Rectal smooth muscle tissue (tissue), 1 donor: ENCODE measurements around the gene GIT1.

Experiments
- H3K27ac ChIP-seq: one replicate; pipeline ENCODE4 v1.7.0; 2013; ENCODE audit warnings: low read depth, low read length, inconsistent platforms
- H3K27me3 ChIP-seq: one replicate; pipeline ENCODE4 v1.7.0; 2013; ENCODE audit warnings: low read length; ENCODE audit not compliant: control insufficient read depth, insufficient read depth
- H3K36me3 ChIP-seq: one replicate; pipeline ENCODE4 v1.7.0; 2013; ENCODE audit warnings: low read length; ENCODE audit not compliant: control insufficient read depth, insufficient read depth
- H3K4me1 ChIP-seq: one replicate; pipeline ENCODE4 v1.7.0; 2013; ENCODE audit warnings: low read length; ENCODE audit not compliant: control insufficient read depth, insufficient read depth
- H3K4me3 ChIP-seq: one replicate; pipeline ENCODE4 v1.7.0; 2013; ENCODE audit warnings: low read length
- H3K9ac ChIP-seq: one replicate; pipeline ENCODE4 v1.7.0; 2013; ENCODE audit warnings: low read length

GIT1 gene

GRCh38 chr17:29613856-29614255 is 24.4 kb upstream of the GIT1 start:
- Histone ChIP-seq H3K27ac (no peak overlapping the region), H3K4me1 (peaks cover 23% of the 10 kb centered on the region), H3K9ac (no peak overlapping the region), H3K27me3 (no peaks in the 10 kb centered on the region), H3K36me3 (no peaks in the 10 kb centered on the region), H3K4me3 (peak overlapping the region; percentile 34)

GRCh38 chr17:29613352-29613837 is 23.9 kb upstream of the GIT1 start:
- no peak overlapping the region for H3K9ac ChIP-seq
- peaks cover 23% of the 10 kb centered on the region for H3K4me1 ChIP-seq
- no peaks in the 10 kb centered on the region for H3K27me3 ChIP-seq
- no peaks in the 10 kb centered on the region for H3K36me3 ChIP-seq
- H3K4me3 ChIP-seq = peak overlapping the region; percentile 34
- H3K27ac ChIP-seq = no peak overlapping the region

DNA sequence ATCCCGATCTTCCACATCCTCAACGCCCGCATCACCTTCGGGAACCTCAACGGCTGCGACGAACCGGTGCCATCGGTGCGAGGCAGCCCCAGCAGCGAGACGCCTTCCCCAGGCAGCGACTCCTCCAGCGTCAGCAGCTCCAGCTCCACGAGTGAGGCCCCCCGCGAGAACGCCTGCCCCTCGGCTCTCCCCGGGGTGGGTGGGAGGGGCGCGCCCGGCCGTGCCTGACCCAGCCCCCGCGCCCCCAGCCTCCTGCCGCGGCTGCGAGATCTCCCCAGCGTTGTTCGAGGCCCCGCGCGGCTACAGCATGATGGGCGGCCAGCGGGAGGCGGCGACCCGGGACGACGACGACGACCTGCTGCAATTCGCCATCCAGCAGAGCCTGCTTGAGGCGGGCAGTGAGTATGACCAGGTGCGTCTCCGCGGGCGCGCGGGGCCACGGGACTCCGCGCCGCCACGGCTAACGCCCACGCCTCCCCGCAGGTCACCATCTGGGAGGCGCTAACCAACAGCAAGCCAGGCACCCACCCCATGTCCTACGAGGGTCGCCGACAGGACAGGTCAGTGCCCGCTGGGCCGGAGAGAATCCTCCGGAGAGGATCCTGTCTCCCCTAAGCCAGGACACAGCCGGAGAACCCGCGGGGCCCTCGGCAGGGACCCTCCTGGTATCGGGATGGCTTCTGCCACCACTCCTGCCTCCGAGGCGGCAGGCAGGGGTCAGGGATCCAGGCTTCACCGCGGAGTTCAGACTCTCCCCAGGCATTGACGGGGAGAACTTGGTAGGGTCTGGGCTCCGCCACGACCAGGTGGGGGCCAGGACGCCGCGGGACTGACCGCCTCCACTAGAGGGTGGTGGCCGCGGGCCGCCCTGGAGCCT is 23.2 kb upstream of the GIT1 start:
- Histone ChIP-seq H3K9ac (no peak overlapping the region), H3K4me3 (no peak overlapping the region), H3K27ac (no peak overlapping the region), H3K27me3 (no peaks in the 10 kb centered on the region), H3K4me1 (peaks cover 21% of the 10 kb centered on the region), H3K36me3 (no peaks in the 10 kb centered on the region)

DNA sequence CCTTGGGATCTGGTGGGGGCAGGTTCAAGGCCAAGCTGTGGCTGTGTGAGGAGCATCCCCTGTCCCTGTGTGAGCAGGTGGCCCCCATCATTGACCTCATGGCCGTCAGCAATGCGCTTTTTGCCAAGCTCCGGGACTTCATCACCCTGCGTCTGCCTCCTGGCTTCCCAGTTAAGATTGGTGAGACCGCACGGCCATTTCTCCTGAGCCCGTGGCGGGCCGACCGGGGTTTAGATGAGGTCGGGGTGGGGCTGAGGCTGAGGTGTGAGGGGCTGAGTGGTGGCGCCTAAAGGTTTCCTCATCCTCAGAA is 22.6 kb upstream of the GIT1 start:
- H3K36me3 ChIP-seq = no peaks in the 10 kb centered on the region
- no peak overlapping the region for H3K9ac ChIP-seq
- no peak overlapping the region for H3K27ac ChIP-seq
- no peaks in the 10 kb centered on the region for H3K27me3 ChIP-seq
- H3K4me1 ChIP-seq = peaks cover 16% of the 10 kb centered on the region
- no peak overlapping the region for H3K4me3 ChIP-seq

- Histone ChIP-seq H3K4me3 (no peak overlapping the region), H3K27ac (no peak overlapping the region)
Observed at GRCh38 chr17:29611351-29612093, 22.1 kb upstream of the GIT1 start.

GRCh38 chr17:29610395-29610794 is 20.9 kb upstream of the GIT1 start:
- H3K9ac ChIP-seq = no peak overlapping the region
- H3K36me3 ChIP-seq = no peaks in the 10 kb centered on the region
- no peaks in the 10 kb centered on the region for H3K27me3 ChIP-seq
- peaks cover 5% of the 10 kb centered on the region for H3K4me1 ChIP-seq
- H3K27ac ChIP-seq = no peak overlapping the region
- H3K4me3 ChIP-seq = no peak overlapping the region

More at GRCh38 chr17:29611351-29612093, 22.1 kb upstream of the GIT1 start:
- Histone ChIP-seq H3K36me3 (no peaks in the 10 kb centered on the region), H3K4me1 (peaks cover 12% of the 10 kb centered on the region), H3K27me3 (no peaks in the 10 kb centered on the region), H3K9ac (no peak overlapping the region)

GRCh38 chr17:29608986-29609385 is 19.5 kb upstream of the GIT1 start:
- Histone ChIP-seq H3K36me3 (no peaks in the 10 kb centered on the region), H3K9ac (no peak overlapping the region), H3K4me3 (no peak overlapping the region), H3K27ac (no peak overlapping the region), H3K27me3 (no peaks in the 10 kb centered on the region), H3K4me1 (peaks cover 2% of the 10 kb centered on the region)

- Histone ChIP-seq H3K4me1 (no peaks in the 10 kb centered on the region), H3K27ac (no peak overlapping the region), H3K36me3 (no peaks in the 10 kb centered on the region), H3K4me3 (no peak overlapping the region), H3K9ac (no peak overlapping the region), H3K27me3 (no peaks in the 10 kb centered on the region)
Observed at GRCh38 chr17:29607557-29608195, 18.2 kb upstream of the GIT1 start.

GRCh38 chr17:29603109-29603674 is 13.7 kb upstream of the GIT1 start:
- H3K4me3 ChIP-seq = no peak overlapping the region
- H3K27me3 ChIP-seq = no peaks in the 10 kb centered on the region
- H3K9ac ChIP-seq = no peak overlapping the region
- no peaks in the 10 kb centered on the region for H3K36me3 ChIP-seq
- no peaks in the 10 kb centered on the region for H3K4me1 ChIP-seq
- H3K27ac ChIP-seq = no peak overlapping the region

- no peaks in the 10 kb centered on the region for H3K27me3 ChIP-seq
- no peak overlapping the region for H3K27ac ChIP-seq
- no peaks in the 10 kb centered on the region for H3K36me3 ChIP-seq
- no peak overlapping the region for H3K4me3 ChIP-seq
- no peak overlapping the region for H3K9ac ChIP-seq
- no peaks in the 10 kb centered on the region for H3K4me1 ChIP-seq
Observed at GRCh38 chr17:29597361-29598172, 8.1 kb upstream of the GIT1 start.

DNA sequence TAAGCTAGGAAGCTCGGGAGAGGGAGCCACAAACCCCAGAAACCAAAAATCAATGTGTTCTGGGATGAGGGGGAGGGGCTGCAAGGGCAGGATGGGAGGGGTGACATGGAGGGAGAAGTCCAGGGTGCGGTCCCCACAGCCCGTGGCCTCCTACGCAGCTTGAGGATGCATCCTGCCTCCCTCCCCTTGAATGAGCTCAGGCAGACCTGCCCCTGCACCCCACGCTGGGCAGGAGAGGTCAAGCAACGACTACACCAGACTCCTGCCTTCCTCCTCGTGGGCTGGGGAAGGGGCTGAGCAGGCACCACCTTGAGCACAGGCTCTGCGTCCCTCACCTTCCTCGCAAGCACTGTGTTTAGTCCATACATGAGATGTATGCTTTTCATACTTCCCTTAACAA is 7.4 kb upstream of the GIT1 start:
- Histone ChIP-seq H3K4me1 (peaks cover 6% of the 10 kb centered on the region), H3K27ac (no peak overlapping the region)

More for the DNA sequence above, 7.4 kb upstream of the GIT1 start:
- Histone ChIP-seq H3K36me3 (no peaks in the 10 kb centered on the region), H3K4me3 (no peak overlapping the region), H3K27me3 (no peaks in the 10 kb centered on the region), H3K9ac (no peak overlapping the region)
